Stimulated activated CD4-positive, alpha-beta T cell treated with anti-CD3 and anti-CD28 coated beads, Interleukin-4, amount 100 ng/mL, for 48 hours (primary cell): ENCODE results near the gene RAD1.
A peak's percentile ranks its signal among the peaks of the same experiment; 100 is the strongest.
"Not testable (repeated sequence)": the region's sequence is repeated elsewhere in the genome, so short reads cannot be mapped to it uniquely, and the experiment has no call there.

Source experiments
- DNase-seq, 2 donors: peaks; one replicate each; pipeline ENCODE4 v3.0.0-alpha.2; 2020; ENCODE audit warnings: low read depth in 2 of 2

Gene RAD1

GRCh38 chr5:34915139-34915855 is at the start of gene RAD1, which contains the start of gene BRIX1:
Gene RAD1, minus strand, starts transcription at chr5:34915504. Its CDS starts 612 bp downstream, at chr5:34914892.
Gene BRIX1, plus strand, starts transcription at chr5:34915711. Its CDS starts 28 bp downstream, at chr5:34915739.
- DNase-seq = peak; percentile 89 to 92

GRCh38 chr5:34959323-34959722 is 44.0 kb upstream of the RAD1 start:
- no peak for DNase-seq

- peak in 1 of 2 donors; percentile 4 for DNase-seq
Observed at GRCh38 chr5:34957857-34958690, 42.8 kb upstream of the RAD1 start.

GRCh38 chr5:34957321-34957720 is 42.0 kb upstream of the RAD1 start:
- no peak for DNase-seq

- DNase-seq = no peak
Observed at GRCh38 chr5:34944460-34945047, 29.2 kb upstream of the RAD1 start.

GRCh38 chr5:34944044-34944443 is 28.7 kb upstream of the RAD1 start:
- DNase-seq = no peak

- no peak for DNase-seq
Observed at GRCh38 chr5:34941936-34942335, 26.6 kb upstream of the RAD1 start.

GRCh38 chr5:34932947-34933346 is 17.6 kb upstream of the RAD1 start:
- no peak for DNase-seq

- DNase-seq = no peak
Observed at GRCh38 chr5:34930870-34931269, 15.6 kb upstream of the RAD1 start.

- no peak for DNase-seq
Observed at GRCh38 chr5:34930462-34930844, 15.1 kb upstream of the RAD1 start.

GRCh38 chr5:34929720-34930461 is 14.6 kb upstream of the RAD1 start:
- peak; percentile 64 to 76 for DNase-seq

- DNase-seq = peak; percentile 97 to 99
Observed at GRCh38 chr5:34929134-34929719, 13.9 kb upstream of the RAD1 start, which contains the start of gene DNAJC21. Gene DNAJC21, plus strand, starts transcription at chr5:34929559. Its CDS starts 261 bp downstream, at chr5:34929820.

- no peak for DNase-seq
Observed at GRCh38 chr5:34928267-34928666, 13.0 kb upstream of the RAD1 start.

- no peak for DNase-seq
Observed at GRCh38 chr5:34927785-34928184, 12.5 kb upstream of the RAD1 start.

GRCh38 chr5:34926318-34926888 is 11.1 kb upstream of the RAD1 start:
- DNase-seq = no peak

GRCh38 chr5:34924462-34924765 is 9.1 kb upstream of the RAD1 start:
- no peak for DNase-seq

- DNase-seq = peak in 1 of 2 donors; percentile 26
Observed at GRCh38 chr5:34923694-34924461, 8.6 kb upstream of the RAD1 start.

- DNase-seq = not testable (repeated sequence)
Observed at GRCh38 chr5:34923256-34923655, 8.0 kb upstream of the RAD1 start.

- DNase-seq = no peak
Observed at GRCh38 chr5:34919077-34919476, 3.8 kb upstream of the RAD1 start.

GRCh38 chr5:34918025-34918424 is 2.7 kb upstream of the RAD1 start:
- DNase-seq = no peak
